Ramos (cell line): ENCODE data around the gene ZNF397.
"Not testable (repeated sequence)": the region's sequence is repeated elsewhere in the genome, so short reads cannot be mapped to it uniquely, and the experiment has no call there.

Experiments used
- in situ Hi-C: fragments of 300-500 bp; cut with MboI; formaldehyde crosslinking; loops from one replicate; pipeline ENCODE4 v1.14.3; 2022; ENCODE audit warnings: low sequenced_read_pairs; ENCODE audit not compliant: unreplicated experiment

The ZNF397 gene

GRCh38 chr18:35240664-35241447 is at the start of gene ZNF397:
ZNF397 (plus strand) TSS chr18:35241034; CDS start chr18:35242471, 1,437 bp downstream.
- in situ Hi-C loops = no loop called here

- in situ Hi-C loops = no loop called here
Observed at GRCh38 chr18:35191698-35192025, 49.2 kb upstream of the ZNF397 start.

- in situ Hi-C loops = no loop called here
Observed at GRCh38 chr18:35192415-35192814, 48.4 kb upstream of the ZNF397 start.

GRCh38 chr18:35193316-35193715 is 47.5 kb upstream of the ZNF397 start:
- in situ Hi-C loops = no loop called here

GRCh38 chr18:35197296-35197695 is 43.5 kb upstream of the ZNF397 start:
- in situ Hi-C loops = no loop called here

- in situ Hi-C loops = no loop called here
Observed at GRCh38 chr18:35201256-35201931, 39.4 kb upstream of the ZNF397 start.

GRCh38 chr18:35203067-35203466 is 37.8 kb upstream of the ZNF397 start:
- in situ Hi-C loops = no loop called here

GRCh38 chr18:35205199-35205712 is 35.6 kb upstream of the ZNF397 start:
- in situ Hi-C loops = no loop called here

- in situ Hi-C loops = not testable (repeated sequence)
Observed at GRCh38 chr18:35205746-35206458, 34.9 kb upstream of the ZNF397 start.

GRCh38 chr18:35215026-35215425 is 25.8 kb upstream of the ZNF397 start:
- in situ Hi-C loops = no loop called here

GRCh38 chr18:35216611-35217010 is 24.2 kb upstream of the ZNF397 start:
- in situ Hi-C loops = not testable (repeated sequence)

- in situ Hi-C loops = not testable (repeated sequence)
Observed at GRCh38 chr18:35219331-35219730, 21.5 kb upstream of the ZNF397 start.

- in situ Hi-C loops = loop anchor here (10.0 kb wide), 1 partner anchor 134 kb away; no protein-coding TSS in a partner anchor
Observed at GRCh38 chr18:35220424-35220823, 20.4 kb upstream of the ZNF397 start.

- in situ Hi-C loops = loop anchor here (10.0 kb wide), 1 partner anchor 131 kb away; no protein-coding TSS in a partner anchor
Observed at GRCh38 chr18:35223797-35224196, 17.0 kb upstream of the ZNF397 start.

GRCh38 chr18:35227254-35227653 is 13.6 kb upstream of the ZNF397 start:
- in situ Hi-C loops = loop anchor here (10.0 kb wide), 1 partner anchor 128 kb away; no protein-coding TSS in a partner anchor

- in situ Hi-C loops = no loop called here
Observed at GRCh38 chr18:35231052-35231451, 9.8 kb upstream of the ZNF397 start.

GRCh38 chr18:35236571-35237363 is 4.1 kb upstream of the ZNF397 start:
- in situ Hi-C loops = no loop called here

GRCh38 chr18:35239314-35239713 is 1.5 kb upstream of the ZNF397 start:
- in situ Hi-C loops = no loop called here

GRCh38 chr18:35241448-35241804 is 592 bp downstream of the ZNF397 start:
- in situ Hi-C loops = no loop called here

- in situ Hi-C loops = no loop called here
Observed at GRCh38 chr18:35242426-35242825, 1.6 kb downstream of the ZNF397 start.
